ENCODE measurements around the gene GAB2. TPM values are rescaled to one million over a fixed set of nuclear protein-coding genes. Genes with fewer than 3 reads are reported as not detected.

Gene GAB2
- total and polyA plus RNA-seq, 2 of the 4 experiments (the other 2 are of a cell fraction) = 3.3 to 5.9 TPM

- H2BK20ac ChIP-seq (ENCODE audit: low read depth, low read length) = no peak overlapping the region
- no TSS peak for BruUV-seq (replicated peaks)
- H3K4me3 ChIP-seq (ENCODE audit: insufficient read depth, low read depth, low read length) = no peak overlapping the region
- no peak overlapping the region for H4K91ac ChIP-seq (ENCODE audit: insufficient read depth, low read depth, low read length)
- H2BK120ac ChIP-seq (ENCODE audit: low read depth, low read length) = no peak overlapping the region
- H3K9ac ChIP-seq (ENCODE audit: low read depth, low read length) = no peak overlapping the region
- H4K20me1 ChIP-seq (ENCODE audit: insufficient read depth, low read length) = no peaks in the 10 kb centered on the region
- H2BK5ac ChIP-seq (ENCODE audit: low read depth, low read length, poor library complexity, severe bottlenecking) = no peak overlapping the region
- dilution Hi-C loops (cut with HindIII; ENCODE audit: low sequenced_read_pairs, unreplicated experiment) = no loop called here
- no CpG with 5 or more reads among the region's 5 CpGs for WGBS, 2 experiments (ENCODE audit: extremely low coverage in 2 of 2, insufficient read length in 1 of 2)
- POLR2A ChIA-PET (ENCODE audit: unreplicated experiment) = no interaction called here
- in situ Hi-C loops (cut with MboI; ENCODE audit: low sequenced_read_pairs) = no loop called here
- no peak overlapping the region for H2AK9ac ChIP-seq (replicated peaks; ENCODE audit: low read depth, low read length, poor library complexity)
- H3K9me3 ChIP-seq (ENCODE audit: control insufficient read depth, insufficient read depth, low read length) = peaks cover 15% of the 10 kb centered on the region
- H3K4ac ChIP-seq (ENCODE audit: low read depth, low read length) = no peak overlapping the region; the same call in 1 of the 2 replicates
- H2AFZ ChIP-seq (replicated peaks; ENCODE audit: low read length, poor library complexity) = no peak overlapping the region
- H3K56ac ChIP-seq (ENCODE audit: extremely low read depth, insufficient read depth, low read length) = no peak overlapping the region
- TF ChIP-seq RAD21 (IDR thresholded peaks at IDR 0.05; ENCODE audit: low read length) = no peak
- TF ChIP-seq SMC3 (IDR thresholded peaks at IDR 0.05; ENCODE audit: low read depth, low read length) = no peak
- no peak for TF ChIP-seq POLR2A (IDR thresholded peaks at IDR 0.05; ENCODE audit: low read depth, low read length)
- TF ChIP-seq NFE2L2 (IDR thresholded peaks at IDR 0.05; ENCODE audit: low read depth, low read length) = no peak
- TF ChIP-seq, protein P1, sequence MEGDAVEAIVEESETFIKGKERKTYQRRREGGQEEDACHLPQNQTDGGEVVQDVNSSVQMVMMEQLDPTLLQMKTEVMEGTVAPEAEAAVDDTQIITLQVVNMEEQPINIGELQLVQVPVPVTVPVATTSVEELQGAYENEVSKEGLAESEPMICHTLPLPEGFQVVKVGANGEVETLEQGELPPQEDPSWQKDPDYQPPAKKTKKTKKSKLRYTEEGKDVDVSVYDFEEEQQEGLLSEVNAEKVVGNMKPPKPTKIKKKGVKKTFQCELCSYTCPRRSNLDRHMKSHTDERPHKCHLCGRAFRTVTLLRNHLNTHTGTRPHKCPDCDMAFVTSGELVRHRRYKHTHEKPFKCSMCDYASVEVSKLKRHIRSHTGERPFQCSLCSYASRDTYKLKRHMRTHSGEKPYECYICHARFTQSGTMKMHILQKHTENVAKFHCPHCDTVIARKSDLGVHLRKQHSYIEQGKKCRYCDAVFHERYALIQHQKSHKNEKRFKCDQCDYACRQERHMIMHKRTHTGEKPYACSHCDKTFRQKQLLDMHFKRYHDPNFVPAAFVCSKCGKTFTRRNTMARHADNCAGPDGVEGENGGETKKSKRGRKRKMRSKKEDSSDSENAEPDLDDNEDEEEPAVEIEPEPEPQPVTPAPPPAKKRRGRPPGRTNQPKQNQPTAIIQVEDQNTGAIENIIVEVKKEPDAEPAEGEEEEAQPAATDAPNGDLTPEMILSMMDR (conservative IDR thresholded peaks at IDR 0.05; ENCODE audit: low read depth, low read length) = no peak
- TF ChIP-seq CHD1 (IDR thresholded peaks at IDR 0.05; ENCODE audit: low read depth, low read length) = no peak
- TF ChIP-seq CEBPB (IDR thresholded peaks at IDR 0.05; ENCODE audit: low read depth, low read length) = peak; percentile 30; the same call in 1 of the 2 replicates
- intact Hi-C loops (cut with micrococcal nuclease) = no loop called here
- no peaks in the 10 kb centered on the region for H3K27me3 ChIP-seq (ENCODE audit: control insufficient read depth, insufficient read depth, low read length)
- no peak overlapping the region for H2AK5ac ChIP-seq (ENCODE audit: low read depth, low read length)
- H3K79me1 ChIP-seq (ENCODE audit: low read depth in 1 of 2, low read length in 2 of 2) = peaks cover 18 to 26% of the 10 kb centered on the region in 2 experiments
- H3K4me1 ChIP-seq (ENCODE audit: control insufficient read depth, insufficient read depth, low read length) = peaks cover 5% of the 10 kb centered on the region
- no peak overlapping the region for H3K23ac ChIP-seq (ENCODE audit: low read depth, low read length)
- peak overlapping the region; percentile 64; the same call in 1 of the 2 replicates for H3K27ac ChIP-seq (ENCODE audit: insufficient read depth, low read length)
- peak; percentile 90 for DNase-seq
- ATAC-seq (ENCODE audit: low read depth) = peak; percentile 93
- H4K8ac ChIP-seq (ENCODE audit: low read depth in 2 of 2, low read length in 2 of 2) = no peak overlapping the region
- no peak overlapping the region for H2BK15ac ChIP-seq (ENCODE audit: low read depth, low read length)
- H3K4me2 ChIP-seq (ENCODE audit: low read depth, low read length) = peak overlapping the region; percentile 79
- CTCF ChIA-PET = no interaction called here
- no peak overlapping the region for H3K18ac ChIP-seq (ENCODE audit: low read depth, low read length)
- no peak overlapping the region for H3K14ac ChIP-seq (replicated peaks; ENCODE audit: low read depth, low read length)
- no peaks in the 10 kb centered on the region for H3K9me1 ChIP-seq (ENCODE audit: insufficient read depth, low read length)
- H3K36me3 ChIP-seq (ENCODE audit: control insufficient read depth, insufficient read depth, low read length) = peaks cover 1% of the 10 kb centered on the region; the same call in 1 of the 2 replicates
- H4K5ac ChIP-seq (ENCODE audit: low read depth, low read length) = no peak overlapping the region
Measured at GRCh38 chr11:78380615-78381051, 37.0 kb downstream of the GAB2 start.

Measured in IMR-90 (cell line).